GM18868 (cell line): ENCODE data around the gene GABRD.

Experiments
- ATAC-seq: cut with Tn5 transposase; IDR thresholded peaks from one replicate; pipeline ENCODE4 v1.9.1; 2021; ENCODE audit warnings: mild to moderate bottlenecking, moderate library complexity; ENCODE audit not compliant: unreplicated experiment

GABRD gene

GRCh38 chr1:2050793-2051682, 31.9 kb downstream of the GABRD start:
- no peak for ATAC-seq

- no peak for ATAC-seq
These were observed 33.0 kb downstream of the GABRD start for GRCh38 chr1:2052054-2052679.

- ATAC-seq: no peak
These were observed 33.6 kb downstream of the GABRD start for GRCh38 chr1:2052756-2053155.

DNA sequence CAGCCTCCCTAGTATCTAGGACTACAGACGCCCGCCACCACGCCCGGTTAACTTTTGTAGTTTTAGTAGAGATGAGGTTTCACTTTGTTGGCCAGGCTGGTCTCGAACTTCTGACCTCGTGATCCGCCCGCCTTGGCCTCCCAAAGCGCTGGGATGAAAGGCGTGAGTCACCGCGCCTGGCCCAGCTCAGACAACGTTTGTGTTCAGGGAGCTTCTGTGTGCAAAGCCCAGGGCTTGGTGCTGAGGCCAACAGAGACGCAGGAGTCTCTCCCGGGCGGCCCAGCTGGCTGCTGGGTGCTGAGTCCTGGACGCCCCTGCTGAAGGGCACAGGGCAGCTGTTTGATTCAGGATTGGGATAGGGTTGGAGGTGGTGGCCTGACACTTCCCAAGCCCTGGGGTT, 34.1 kb downstream of the GABRD start:
- no peak for ATAC-seq

DNA sequence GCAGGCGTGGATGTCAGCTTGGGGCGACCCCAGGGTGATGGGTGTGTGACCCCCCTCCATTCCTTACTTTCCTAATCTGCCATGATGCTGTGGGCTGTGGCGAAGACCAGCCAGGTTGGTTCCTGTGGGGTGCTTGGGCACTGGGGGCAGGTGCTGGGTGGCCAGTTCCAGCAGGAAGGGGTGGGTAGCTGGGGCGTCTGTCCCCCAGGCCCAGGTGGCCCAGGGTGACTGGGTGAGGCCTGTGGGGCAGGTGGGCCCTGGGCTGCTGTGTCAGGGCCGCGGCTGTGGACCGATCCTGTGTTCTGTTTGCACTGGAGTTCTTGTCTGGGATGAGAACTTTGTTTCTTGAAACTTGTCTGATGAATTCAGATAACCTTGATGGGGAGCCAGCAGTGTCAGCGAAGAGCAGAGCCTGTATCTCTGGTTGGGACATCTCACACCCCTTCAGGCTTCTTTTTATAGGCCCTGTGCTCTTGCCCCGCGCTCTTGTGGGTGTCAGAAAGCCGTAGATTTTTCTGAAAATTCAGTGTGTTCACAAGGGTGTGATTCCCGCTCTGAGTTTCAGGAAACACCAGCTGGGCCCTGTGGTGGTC, 34.7 kb downstream of the GABRD start:
- no peak for ATAC-seq

DNA sequence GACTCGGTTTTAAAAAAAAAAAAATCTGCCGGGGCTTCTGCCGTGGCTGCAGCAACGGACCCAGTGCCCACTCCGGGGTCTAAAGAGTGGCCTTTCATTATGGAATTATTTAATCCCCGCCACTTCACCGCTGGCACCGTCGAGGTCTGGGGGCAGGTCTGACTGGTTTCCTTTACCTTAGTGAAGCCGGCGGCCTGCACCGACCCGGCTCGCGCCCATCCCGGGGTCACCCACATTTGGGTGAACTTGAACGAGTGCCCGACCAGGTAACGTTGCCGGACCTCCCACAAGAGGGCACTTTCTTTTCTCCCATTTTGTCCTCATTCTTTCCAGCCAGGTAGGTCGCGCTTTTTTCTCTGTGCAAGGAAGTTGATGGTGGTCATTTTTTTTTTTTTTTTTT, 35.4 kb downstream of the GABRD start:
- no peak for ATAC-seq

DNA sequence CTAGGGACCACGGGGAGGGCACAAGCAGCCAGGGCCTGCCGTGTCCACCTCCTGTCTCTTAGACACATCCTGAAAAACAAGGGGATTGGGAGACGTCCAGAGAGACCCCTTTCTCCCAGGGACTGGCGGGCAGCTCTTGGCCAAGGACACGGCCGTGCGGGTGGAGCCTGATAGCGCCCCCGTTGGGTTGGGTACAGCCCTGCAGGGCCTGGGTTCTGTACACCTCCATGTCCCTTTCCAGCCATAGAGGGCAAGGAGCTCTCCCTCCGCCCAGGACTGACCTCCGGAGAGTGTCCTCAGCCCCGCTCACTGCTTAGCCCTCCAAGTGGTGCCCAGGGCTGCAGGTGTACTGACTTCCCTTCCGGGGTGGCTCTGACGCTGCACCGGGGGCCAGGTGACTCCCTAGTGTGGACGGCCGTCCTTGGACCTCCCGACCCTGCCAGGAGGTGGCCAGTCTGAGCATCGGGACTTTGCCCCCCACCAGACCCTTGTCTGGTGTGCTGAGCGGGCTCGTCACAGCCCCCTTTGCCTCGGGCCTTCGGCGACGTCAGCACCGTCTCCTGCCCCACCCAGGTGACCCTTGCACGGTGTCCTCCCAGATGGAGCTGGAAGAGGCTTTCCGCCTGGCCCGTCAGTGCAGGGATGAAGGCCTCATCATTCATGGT, 36.9 kb downstream of the GABRD start:
- no peak for ATAC-seq

DNA sequence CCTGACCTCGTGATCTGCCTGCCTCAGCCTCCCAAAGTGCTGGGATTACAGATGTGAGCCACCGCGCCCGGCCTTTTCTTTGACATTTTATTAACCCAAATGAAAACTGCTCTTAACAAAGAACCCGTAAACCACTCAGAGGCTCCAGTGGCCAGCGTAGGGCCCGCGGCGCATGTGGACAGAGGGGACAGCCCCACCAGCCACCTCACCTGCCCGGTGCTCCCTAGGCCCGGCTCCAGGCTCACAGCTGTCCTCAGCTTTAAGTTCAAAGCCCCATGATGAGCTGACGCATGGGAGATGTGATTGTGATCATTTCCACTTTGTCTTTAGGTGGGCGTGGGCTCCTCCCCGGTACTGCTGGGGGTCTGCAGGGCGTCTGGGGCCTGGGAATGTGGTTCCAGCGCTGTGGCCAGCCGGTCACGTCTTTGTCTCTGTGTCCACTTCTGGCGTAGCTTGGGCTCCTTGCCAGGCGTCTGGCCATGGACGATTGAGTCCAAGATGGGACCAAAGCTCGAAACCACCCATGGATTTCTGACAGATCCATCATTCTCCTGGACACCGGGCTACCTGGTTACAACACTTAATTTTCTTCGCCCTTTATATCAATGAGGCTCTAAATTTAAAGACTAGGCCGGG, 37.9 kb downstream of the GABRD start:
- no peak for ATAC-seq

DNA sequence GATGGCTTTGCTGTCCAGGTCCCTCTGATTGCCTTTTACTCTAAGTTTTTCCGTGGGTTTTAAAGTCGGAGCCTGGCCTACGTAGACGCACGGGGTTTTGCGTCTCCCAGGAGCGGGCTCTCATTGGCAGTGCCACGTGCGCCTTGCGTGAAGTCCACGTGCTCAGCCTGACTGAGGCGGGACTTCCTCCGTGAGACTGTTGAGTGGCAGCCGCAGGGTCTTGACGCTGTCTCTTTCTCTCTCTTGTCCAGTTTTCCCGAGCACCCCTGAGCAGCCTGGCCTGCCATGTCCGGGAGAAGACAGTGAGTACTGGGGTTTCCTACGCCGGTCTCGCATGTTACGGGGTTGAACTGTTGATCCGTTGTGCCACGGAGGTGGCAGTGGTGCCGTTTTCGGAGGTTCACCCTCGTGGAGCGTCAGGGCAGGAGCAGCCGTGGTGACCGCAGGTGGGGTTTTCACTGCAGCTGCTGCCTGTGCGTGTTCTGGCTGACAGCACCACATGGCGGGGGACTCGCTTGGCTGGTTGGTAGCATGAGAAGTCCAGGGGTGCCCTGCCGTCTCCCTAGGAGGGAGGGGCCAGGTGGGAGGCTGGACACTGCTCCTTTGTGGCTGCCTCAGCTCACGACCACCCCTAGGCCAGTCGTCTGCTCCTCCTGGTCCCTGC, 40.3 kb downstream of the GABRD start:
- ATAC-seq: no peak

- no peak for ATAC-seq
These were observed 40.9 kb downstream of the GABRD start for GRCh38 chr1:2060072-2060471.

DNA sequence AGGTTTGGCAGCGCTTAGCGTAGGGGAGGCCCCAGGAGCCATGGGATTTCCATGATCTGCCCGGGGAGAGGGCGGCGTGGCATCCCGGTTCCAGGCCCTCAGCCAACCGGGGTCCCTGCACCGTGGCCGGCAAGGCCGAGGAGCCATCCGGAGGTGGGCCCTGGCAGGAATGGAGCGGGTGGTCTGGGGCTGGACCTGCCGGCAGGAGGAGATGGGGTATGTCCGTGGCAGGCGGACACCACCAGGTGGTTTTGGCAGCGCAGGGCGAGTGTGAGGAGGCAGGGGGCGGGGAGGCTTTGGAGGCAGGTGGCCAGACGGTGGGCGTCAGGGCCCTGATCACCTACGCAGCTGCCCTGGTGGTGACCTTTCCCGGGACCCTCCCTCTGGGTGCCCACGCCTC, 41.4 kb downstream of the GABRD start:
- no peak for ATAC-seq

DNA sequence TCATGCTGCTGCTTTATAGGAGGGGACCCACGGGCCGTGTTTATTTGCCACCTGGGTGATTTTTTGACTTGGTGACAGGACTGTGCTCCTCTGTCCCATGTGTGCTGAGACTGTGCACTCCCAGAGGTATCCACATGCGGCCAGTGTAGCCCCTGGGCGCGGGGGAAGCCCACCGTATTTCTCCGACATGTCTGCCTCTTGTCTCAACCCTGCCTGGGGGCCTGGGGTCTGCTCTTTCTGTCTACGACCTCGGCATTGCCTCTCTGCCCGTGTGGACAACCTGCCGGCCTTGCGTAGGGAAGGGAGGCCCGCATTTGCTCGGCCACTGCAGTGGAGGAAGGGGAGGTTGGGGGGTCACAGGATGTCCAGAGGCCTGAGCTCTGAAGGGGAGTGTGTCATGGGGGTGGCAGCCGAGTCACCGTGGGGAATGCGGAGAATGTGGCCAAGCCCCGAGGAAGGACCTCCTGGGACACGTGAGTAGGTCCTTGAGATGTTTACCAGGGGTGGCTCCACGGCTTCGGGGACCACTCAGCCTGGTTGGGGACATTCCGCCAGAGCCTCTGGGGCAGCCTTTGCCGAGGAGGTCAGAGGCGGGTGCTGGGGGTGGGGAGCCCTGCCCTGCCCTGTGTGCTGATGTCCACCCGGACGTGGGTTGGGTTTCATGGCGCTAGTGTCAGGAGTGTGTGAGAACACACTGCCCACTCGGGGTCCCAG, 42.1 kb downstream of the GABRD start:
- no peak for ATAC-seq

GRCh38 chr1:2065699-2066098, 46.6 kb downstream of the GABRD start:
- no peak for ATAC-seq

DNA sequence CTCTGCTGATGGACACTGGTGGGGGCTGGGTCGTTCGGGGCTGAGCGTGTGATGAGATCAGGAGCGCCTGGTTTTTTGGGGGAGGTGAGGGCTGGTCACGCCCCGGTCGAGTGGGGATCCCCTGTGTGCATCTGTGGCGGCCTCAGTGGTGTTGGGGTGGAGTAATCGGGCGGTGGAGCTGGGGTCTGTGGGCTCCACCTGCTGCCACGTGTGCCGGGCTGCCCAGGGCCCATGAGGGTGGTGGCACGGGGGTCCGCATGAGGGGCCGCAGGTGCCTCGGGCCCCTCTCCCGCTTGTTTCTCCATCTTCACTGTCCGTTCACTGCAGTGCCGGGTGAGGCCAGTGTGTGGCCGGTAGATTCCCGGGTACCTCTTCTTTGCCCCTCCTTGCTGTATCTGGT, 48.2 kb downstream of the GABRD start:
- ATAC-seq: no peak

GRCh38 chr1:2067981-2068380, 48.8 kb downstream of the GABRD start:
- no peak for ATAC-seq

- ATAC-seq: no peak
These were observed 49.8 kb downstream of the GABRD start for GRCh38 chr1:2068951-2069350.

- no peak for ATAC-seq
These were observed 50.9 kb downstream of the GABRD start for GRCh38 chr1:2070016-2070415.

- no peak for ATAC-seq
These were observed 51.8 kb downstream of the GABRD start for GRCh38 chr1:2070800-2071530.

GRCh38 chr1:2072109-2072806, 53.1 kb downstream of the GABRD start:
- no peak for ATAC-seq
